Kidney epithelial cell (primary cell): ENCODE measurements around the gene GNRH2. TPM values are rescaled to one million over a fixed set of nuclear protein-coding genes. Genes with fewer than 3 reads are reported as not detected.
"Not testable (repeated sequence)": the region's sequence is repeated elsewhere in the genome, so short reads cannot be mapped to it uniquely, and the experiment has no call there.

ENCODE experiments used
- DNase-seq: peaks from one replicate; pipeline ENCODE4 v3.0.0-alpha.2; 2010; ENCODE audit warnings: low read depth
- H3K27me3 ChIP-seq: 2 replicates; pipeline ENCODE4 v1.6.0; 2011; ENCODE audit warnings: low read length; ENCODE audit not compliant: control insufficient read depth, insufficient read depth
- H3K36me3 ChIP-seq: 2 replicates; pipeline ENCODE4 v1.5.1; 2011; ENCODE audit warnings: low read length; ENCODE audit not compliant: control insufficient read depth, insufficient read depth
- H3K4me3 ChIP-seq: 2 replicates; pipeline ENCODE4 v1.5.1; 2011; ENCODE audit warnings: low read depth, mild to moderate bottlenecking, control low read depth, low read length
- total RNA-seq: library from RNA; depleted of rRNA; stranded (reverse); fragments of >200 nt; gene quantifications from 2 replicates; pipeline ENCODE4 v1.2.3, GENCODE V29; 2015
- TF ChIP-seq, protein P1 (sequence below): IDR thresholded peaks from 2 replicates; pipeline ENCODE4 v1.5.1; 2011; ENCODE audit warnings: mild to moderate bottlenecking, moderate library complexity, low read length, control low read depth, inconsistent platforms; ENCODE audit not compliant: insufficient read depth, poor library complexity, severe bottlenecking

Gene GNRH2
- total RNA-seq, 1 donor from 2014 or later = not detected

DNA sequence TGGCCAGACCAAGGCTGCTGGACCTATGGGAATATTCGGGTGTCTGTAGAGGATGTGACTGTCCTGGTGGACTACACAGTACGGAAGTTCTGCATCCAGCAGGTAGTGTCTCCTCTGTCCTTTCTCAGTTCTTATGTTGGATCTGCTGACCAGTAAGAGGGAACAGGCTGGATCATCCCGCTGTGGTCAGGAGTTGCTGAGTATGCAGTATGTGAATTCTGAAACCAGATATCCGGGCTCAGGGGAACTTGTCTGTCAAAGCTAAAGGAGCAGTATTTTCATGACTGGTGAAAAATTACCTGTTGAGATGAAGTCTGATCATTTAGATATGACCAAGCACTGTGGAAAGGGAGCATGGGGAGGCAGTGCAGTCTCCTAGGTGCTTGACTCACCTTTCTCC is 22.1 kb upstream of the GNRH2 start:
- H3K4me3 ChIP-seq = no peak overlapping the region
- no peak for DNase-seq
- no peaks in the 10 kb centered on the region for H3K27me3 ChIP-seq
- TF ChIP-seq, protein P1, sequence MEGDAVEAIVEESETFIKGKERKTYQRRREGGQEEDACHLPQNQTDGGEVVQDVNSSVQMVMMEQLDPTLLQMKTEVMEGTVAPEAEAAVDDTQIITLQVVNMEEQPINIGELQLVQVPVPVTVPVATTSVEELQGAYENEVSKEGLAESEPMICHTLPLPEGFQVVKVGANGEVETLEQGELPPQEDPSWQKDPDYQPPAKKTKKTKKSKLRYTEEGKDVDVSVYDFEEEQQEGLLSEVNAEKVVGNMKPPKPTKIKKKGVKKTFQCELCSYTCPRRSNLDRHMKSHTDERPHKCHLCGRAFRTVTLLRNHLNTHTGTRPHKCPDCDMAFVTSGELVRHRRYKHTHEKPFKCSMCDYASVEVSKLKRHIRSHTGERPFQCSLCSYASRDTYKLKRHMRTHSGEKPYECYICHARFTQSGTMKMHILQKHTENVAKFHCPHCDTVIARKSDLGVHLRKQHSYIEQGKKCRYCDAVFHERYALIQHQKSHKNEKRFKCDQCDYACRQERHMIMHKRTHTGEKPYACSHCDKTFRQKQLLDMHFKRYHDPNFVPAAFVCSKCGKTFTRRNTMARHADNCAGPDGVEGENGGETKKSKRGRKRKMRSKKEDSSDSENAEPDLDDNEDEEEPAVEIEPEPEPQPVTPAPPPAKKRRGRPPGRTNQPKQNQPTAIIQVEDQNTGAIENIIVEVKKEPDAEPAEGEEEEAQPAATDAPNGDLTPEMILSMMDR = no peak
- H3K36me3 ChIP-seq = peaks cover 3% of the 10 kb centered on the region

DNA sequence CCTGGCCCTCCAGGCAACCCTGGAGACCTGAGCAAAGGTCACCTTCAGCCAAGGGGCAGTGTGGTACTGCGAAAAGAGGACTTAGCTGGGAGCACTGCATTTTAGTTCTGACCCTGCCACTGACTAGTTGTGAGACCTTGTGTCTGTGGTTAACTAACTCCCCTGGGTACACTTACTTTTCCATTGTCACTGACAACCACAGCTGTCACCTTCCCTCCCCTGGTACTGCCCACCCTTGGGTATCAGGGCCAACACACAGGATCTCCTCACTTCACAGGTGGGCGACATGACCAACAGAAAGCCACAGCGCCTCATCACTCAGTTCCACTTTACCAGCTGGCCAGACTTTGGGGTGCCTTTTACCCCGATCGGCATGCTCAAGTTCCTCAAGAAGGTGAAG is 21.6 kb upstream of the GNRH2 start:
- Histone ChIP-seq H3K27me3 (no peaks in the 10 kb centered on the region), H3K36me3 (peaks cover 3% of the 10 kb centered on the region), H3K4me3 (no peak overlapping the region)
- TF ChIP-seq, protein P1 = no peak
- no peak for DNase-seq

DNA sequence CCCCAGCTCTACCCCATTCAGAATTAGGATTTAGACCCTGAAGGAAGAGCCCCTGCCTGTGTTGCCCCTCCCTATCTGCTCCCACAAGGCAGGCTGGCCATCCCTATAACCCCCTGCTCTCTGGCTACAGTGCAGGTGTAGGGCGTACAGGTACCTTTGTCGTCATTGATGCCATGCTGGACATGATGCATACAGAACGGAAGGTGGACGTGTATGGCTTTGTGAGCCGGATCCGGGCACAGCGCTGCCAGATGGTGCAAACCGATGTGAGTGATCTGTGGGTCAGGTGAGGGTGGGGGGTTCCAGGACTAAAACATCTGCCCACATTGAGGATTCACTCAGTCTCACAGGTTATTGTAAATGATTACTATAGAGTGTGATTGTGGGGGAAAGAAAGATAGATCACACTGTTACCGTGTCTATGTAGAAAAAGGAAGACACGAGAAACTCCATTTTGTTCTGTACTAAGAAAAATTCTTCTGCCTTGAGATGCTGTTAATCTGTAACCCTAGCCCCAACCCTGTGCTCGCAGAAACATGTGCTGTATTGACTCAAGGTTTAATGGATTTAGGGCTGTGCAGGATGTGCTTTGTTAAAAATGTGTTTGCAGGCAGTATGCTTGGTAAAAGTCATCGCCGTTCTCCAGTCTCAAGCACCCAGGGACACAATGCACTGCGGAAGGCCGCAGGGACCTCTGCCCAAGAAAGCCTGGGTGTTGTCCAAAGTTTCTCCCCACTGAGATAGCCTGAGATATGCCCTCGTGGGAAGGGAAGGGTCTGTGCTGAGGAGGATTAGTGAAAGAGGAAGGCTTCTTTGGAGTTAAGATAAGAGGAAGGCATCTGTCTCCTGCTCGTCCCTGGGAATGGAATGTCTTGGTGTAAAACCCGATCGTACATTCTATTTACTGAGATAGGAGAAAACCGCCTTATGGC is 20.6 kb upstream of the GNRH2 start:
- not testable (repeated sequence) for H3K36me3 ChIP-seq, H3K27me3 ChIP-seq, DNase-seq, H3K4me3 ChIP-seq

DNA sequence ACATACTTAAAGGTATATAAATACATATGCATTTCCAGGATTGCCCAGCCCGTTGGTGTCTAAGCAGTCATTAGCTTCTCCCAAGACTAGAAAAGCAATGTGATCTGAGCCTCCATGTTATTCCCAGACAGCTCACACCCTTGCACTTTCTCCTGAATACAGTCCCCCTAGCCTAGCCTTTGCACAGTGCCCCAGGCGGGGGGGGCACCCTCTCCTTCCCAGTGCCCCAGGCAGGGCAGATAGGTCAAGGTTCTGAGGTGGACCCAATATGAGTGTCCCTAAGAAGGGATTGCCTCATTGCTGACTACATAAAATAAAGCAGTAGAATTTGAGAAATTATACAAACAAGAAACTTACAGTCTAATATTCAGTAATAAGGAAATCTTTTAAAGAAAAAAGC is 15.4 kb upstream of the GNRH2 start:
- H3K4me3 ChIP-seq = no peak overlapping the region
- TF ChIP-seq, protein P1 = no peak
- DNase-seq = no peak
- H3K36me3 ChIP-seq = no peaks in the 10 kb centered on the region
- H3K27me3 ChIP-seq = no peaks in the 10 kb centered on the region

DNA sequence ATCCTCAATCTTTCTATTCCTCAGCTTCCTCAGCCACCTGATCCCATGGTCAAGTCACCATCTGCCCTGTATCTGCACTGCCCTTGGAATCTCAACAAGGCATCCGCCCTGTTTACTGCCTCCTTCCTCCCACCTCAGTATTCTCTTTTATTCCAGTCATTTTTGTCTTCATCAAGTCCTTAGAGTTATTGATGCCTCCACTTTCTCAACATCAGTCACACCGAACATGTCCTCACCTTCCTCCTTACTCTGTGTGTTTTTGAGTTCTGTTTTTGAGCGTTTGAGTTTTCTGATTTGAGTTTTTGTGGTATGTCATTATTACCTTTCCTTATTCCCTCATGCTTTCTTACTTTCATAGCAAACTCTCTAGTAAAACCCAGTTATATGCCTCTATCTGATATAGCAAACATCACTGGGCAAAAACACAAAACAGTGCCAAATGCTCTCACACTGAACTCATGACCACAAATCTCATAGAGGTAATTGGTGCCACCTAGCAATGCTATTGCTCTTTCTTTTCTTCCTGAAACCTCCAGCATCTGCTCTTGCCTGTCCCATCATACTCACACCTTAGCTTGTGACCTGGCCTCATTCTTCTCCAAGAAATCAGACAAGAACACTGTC is 11.8 kb upstream of the GNRH2 start:
- Histone ChIP-seq H3K4me3 (no peak overlapping the region), H3K36me3 (no peaks in the 10 kb centered on the region), H3K27me3 (no peaks in the 10 kb centered on the region)
- TF ChIP-seq, protein P1 = no peak
- no peak for DNase-seq

DNA sequence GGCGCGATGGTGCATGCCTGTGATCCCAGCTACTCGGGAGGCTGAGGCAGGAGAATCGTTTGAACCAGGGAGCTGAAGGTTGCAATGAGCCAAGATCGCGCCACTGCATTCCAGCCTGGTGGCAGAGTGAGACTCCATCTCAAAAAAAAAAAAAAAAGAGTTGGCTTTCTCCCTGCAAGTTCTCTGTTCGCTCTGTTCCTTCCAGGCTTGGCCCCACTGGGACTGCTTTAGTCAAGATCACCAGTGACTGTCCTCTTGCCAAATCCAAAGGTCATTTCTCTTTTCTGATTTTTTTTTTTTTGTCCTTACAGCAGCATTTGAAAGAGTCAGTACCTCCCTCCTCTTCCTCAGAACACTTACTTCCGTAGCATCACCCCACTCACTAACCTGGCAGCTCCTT is 10.8 kb upstream of the GNRH2 start:
- no peak for DNase-seq
- TF ChIP-seq, protein P1 = no peak
- no peaks in the 10 kb centered on the region for H3K27me3 ChIP-seq
- H3K4me3 ChIP-seq = no peak overlapping the region
- no peaks in the 10 kb centered on the region for H3K36me3 ChIP-seq
